Measurements from ENCODE around the gene FZD4.
A peak's percentile ranks its signal among the peaks of the same experiment; 100 is the strongest.
"Not testable (repeated sequence)": the region's sequence is repeated elsewhere in the genome, so short reads cannot be mapped to it uniquely, and the experiment has no call there.

Gene FZD4

GRCh38 chr11:86977441-86978050, 22.4 kb upstream of the FZD4 start:
- DNase-seq (ENCODE audit: low spot score), result no peak

GRCh38 chr11:86972734-86973133, 17.5 kb upstream of the FZD4 start:
- DNase-seq (ENCODE audit: low spot score), result no peak

- no peak for DNase-seq (ENCODE audit: low spot score)
Measured at GRCh38 chr11:86969258-86969657, 14.1 kb upstream of the FZD4 start.

GRCh38 chr11:86967601-86968000, 12.4 kb upstream of the FZD4 start:
- not testable (repeated sequence) for DNase-seq (ENCODE audit: low spot score)

GRCh38 chr11:86957976-86958646, 2.9 kb upstream of the FZD4 start:
- DNase-seq (ENCODE audit: low spot score), result no peak

GRCh38 chr11:86956905-86957195, 1.7 kb upstream of the FZD4 start:
- DNase-seq (ENCODE audit: low spot score), result no peak

- DNase-seq (ENCODE audit: low spot score), result no peak
Measured at GRCh38 chr11:86955111-86955360, 159 bp downstream of the FZD4 start.

GRCh38 chr11:86954269-86955110, 705 bp downstream of the FZD4 start:
- no peak for DNase-seq (ENCODE audit: low spot score)

GRCh38 chr11:86952221-86952875, 2.8 kb downstream of the FZD4 start:
- no peak for DNase-seq (ENCODE audit: low spot score)

GRCh38 chr11:86951706-86952105, 3.5 kb downstream of the FZD4 start:
- DNase-seq (ENCODE audit: low spot score), result no peak

- DNase-seq (ENCODE audit: low spot score), result no peak
Measured at GRCh38 chr11:86950661-86950995, 4.6 kb downstream of the FZD4 start.

- DNase-seq (ENCODE audit: low spot score), result no peak
Measured at GRCh38 chr11:86949995-86950660, 5.1 kb downstream of the FZD4 start.

GRCh38 chr11:86948733-86949132, 6.5 kb downstream of the FZD4 start:
- no peak for DNase-seq (ENCODE audit: low spot score)

GRCh38 chr11:86947541-86947940, 7.7 kb downstream of the FZD4 start:
- DNase-seq (ENCODE audit: low spot score), result no peak

GRCh38 chr11:86943505-86943904, 11.7 kb downstream of the FZD4 start:
- DNase-seq (ENCODE audit: low spot score), result not testable (repeated sequence)

GRCh38 chr11:86941871-86942599, 13.2 kb downstream of the FZD4 start:
- no peak for DNase-seq (ENCODE audit: low spot score)

GRCh38 chr11:86941077-86941870, 13.9 kb downstream of the FZD4 start:
- no peak for DNase-seq (ENCODE audit: low spot score)

GRCh38 chr11:86940122-86940777, 14.9 kb downstream of the FZD4 start:
- no peak for DNase-seq (ENCODE audit: low spot score)

- peak; percentile 20 for DNase-seq (ENCODE audit: low spot score)
Measured at GRCh38 chr11:86938900-86939880, 16.0 kb downstream of the FZD4 start.
